ENCODE data around the gene SSNA1. TPM values are rescaled to one million over a fixed set of nuclear protein-coding genes. Genes with fewer than 3 reads are reported as not detected.

SSNA1 gene
- total and polyA plus RNA-seq, 9 of the 15 experiments (the other 6 are each of a cell fraction or from before 2014, with no cell fraction given), result 1.9 to 130 (median 57.1) TPM

DNA sequence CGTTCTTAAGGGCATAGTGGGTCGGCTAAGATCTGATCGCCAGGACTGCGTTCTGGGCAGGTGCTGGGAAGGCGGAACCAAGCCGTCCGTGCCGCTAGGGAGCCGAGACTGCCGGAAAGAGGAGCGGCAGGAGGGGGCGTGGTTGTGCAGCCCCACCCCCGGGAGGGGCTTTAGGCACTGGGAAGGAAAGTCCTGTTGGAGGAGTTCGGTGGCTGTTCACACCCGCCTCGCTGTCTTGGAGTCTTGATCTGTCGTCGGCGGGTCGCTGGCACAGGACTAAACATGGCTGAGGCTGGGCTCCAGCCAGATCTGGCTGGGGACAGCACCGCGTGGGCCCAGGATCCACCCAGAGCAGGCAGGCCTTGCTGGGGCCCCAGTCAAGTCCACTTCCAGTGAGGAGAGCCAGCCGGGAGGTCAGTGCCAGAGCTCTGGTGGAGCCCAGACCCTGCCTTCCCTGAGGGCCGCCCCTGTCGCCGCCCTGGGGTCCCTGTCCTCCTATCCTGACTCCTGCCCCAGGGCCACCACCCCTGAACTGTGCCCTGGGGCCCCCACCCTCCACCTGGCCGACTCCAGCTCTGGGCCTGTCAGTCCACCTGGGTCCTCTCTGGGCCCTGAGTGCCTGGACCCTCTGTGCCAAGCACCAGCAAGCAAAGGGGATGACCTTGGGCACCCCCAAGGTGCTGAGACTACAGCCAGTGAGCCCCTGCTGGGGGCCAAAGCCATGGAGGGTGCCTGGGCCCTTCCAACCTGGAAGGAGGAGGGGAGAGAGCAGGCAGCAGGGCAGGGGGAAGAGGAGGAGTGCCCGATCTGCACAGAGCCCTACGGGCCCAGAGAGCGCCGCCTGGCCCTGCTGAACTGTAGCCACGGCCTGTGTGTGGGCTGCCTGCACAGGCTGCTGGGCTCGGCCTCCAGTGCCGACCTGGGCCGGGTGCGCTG is 29.1 kb downstream of the SSNA1 start (continued):
- TF ChIP-seq POLR2AphosphoS5 (IDR thresholded peaks at IDR 0.05; ENCODE audit: control insufficient read depth, insufficient read depth, low read depth, low read length) (no peak; the same call in 1 of the 2 replicates), HNRNPUL1 (IDR thresholded peaks at IDR 0.05; ENCODE audit: low read length) (no peak), NFE2L1 (tag; IDR thresholded peaks at IDR 0.05; ENCODE audit: borderline replicate concordance, low read depth) (no peak), SMARCE1 (IDR thresholded peaks at IDR 0.05) (no peak), TCF15 (CRISPR knock-in tag; IDR thresholded peaks at IDR 0.05) (no peak), ZNF431 (CRISPR knock-in tag; IDR thresholded peaks at IDR 0.05) (no peak), ETV1 (tag; conservative IDR thresholded peaks at IDR 0.05; ENCODE audit: low read depth) (peak; percentile 54), PREB (CRISPR knock-in tag; IDR thresholded peaks at IDR 0.05) (no peak), SP2 (IDR thresholded peaks at IDR 0.05; ENCODE audit: extremely low read depth, low read depth, low read length, poor library complexity, severe bottlenecking) (no peak), HMG20A (CRISPR knock-in tag; conservative IDR thresholded peaks at IDR 0.05) (no peak), ZNF318 (IDR thresholded peaks at IDR 0.05; ENCODE audit: borderline replicate concordance in 1 of 2, low read depth in 1 of 2) (no peak), ZC3H8 (IDR thresholded peaks at IDR 0.05) (no peak), ZNF584 (CRISPR knock-in tag; IDR thresholded peaks at IDR 0.05; ENCODE audit: low read depth) (no peak)
- TF ChIP-seq, protein P1, sequence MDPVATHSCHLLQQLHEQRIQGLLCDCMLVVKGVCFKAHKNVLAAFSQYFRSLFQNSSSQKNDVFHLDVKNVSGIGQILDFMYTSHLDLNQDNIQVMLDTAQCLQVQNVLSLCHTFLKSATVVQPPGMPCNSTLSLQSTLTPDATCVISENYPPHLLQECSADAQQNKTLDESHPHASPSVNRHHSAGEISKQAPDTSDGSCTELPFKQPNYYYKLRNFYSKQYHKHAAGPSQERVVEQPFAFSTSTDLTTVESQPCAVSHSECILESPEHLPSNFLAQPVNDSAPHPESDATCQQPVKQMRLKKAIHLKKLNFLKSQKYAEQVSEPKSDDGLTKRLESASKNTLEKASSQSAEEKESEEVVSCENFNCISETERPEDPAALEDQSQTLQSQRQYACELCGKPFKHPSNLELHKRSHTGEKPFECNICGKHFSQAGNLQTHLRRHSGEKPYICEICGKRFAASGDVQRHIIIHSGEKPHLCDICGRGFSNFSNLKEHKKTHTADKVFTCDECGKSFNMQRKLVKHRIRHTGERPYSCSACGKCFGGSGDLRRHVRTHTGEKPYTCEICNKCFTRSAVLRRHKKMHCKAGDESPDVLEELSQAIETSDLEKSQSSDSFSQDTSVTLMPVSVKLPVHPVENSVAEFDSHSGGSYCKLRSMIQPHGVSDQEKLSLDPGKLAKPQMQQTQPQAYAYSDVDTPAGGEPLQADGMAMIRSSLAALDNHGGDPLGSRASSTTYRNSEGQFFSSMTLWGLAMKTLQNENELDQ (CRISPR knock-in tag; IDR thresholded peaks at IDR 0.05; ENCODE audit: borderline replicate concordance), result no peak
